MCF 10A (cell line): ENCODE data around the gene DBN1. TPM values are rescaled to one million over a fixed set of nuclear protein-coding genes. Genes with fewer than 3 reads are reported as not detected.

Source experiments
- BruUV-seq: library from RNA; stranded (reverse); fragments of 400-500 nt; replicated peaks from 2 replicates; lab custom pipeline; 2021; lab: Mats Ljungman, UMichigan
- CTCF ChIA-PET: fragments of 300-600 bp; sonication (Branson Sonifier 250); formaldehyde crosslinking; extraction: SDS; loops from one replicate; lab custom pipeline; 2021; ENCODE audit warnings: antibody characterized with exemption, inconsistent platforms; lab: Yijun Ruan, JAX
- POLR2A ChIA-PET: fragments of 300-600, 350-650 bp; sonication (Branson Sonifier 250); formaldehyde crosslinking; extraction: SDS; loops from one replicate; lab custom pipeline; 2020; ENCODE audit warnings: antibody characterized with exemption, inconsistent platforms; lab: Yijun Ruan, JAX
- DNase-seq: peaks from one replicate; pipeline ENCODE4 v3.0.0-alpha.2; 2018; ENCODE audit not compliant: unreplicated experiment
- H3K27ac Mint-ChIP-seq: one replicate; pipeline ENCODE4 v1.8.0; 2022; ENCODE audit warnings: mild to moderate bottlenecking, low read depth, mixed read lengths; ENCODE audit not compliant: unreplicated experiment
- H3K27me3 Mint-ChIP-seq: one replicate; pipeline ENCODE4 v1.8.0; 2022; ENCODE audit warnings: mixed read lengths; ENCODE audit not compliant: insufficient read depth, unreplicated experiment
- H3K36me3 Mint-ChIP-seq: one replicate; pipeline ENCODE4 v1.8.0; 2022; ENCODE audit warnings: mild to moderate bottlenecking, moderate library complexity, mixed read lengths; ENCODE audit not compliant: insufficient read depth, unreplicated experiment
- H3K4me1 Mint-ChIP-seq: one replicate; pipeline ENCODE4 v1.8.0; 2022; ENCODE audit warnings: mixed read lengths; ENCODE audit not compliant: insufficient read depth, unreplicated experiment
- H3K4me3 Mint-ChIP-seq: one replicate; pipeline ENCODE4 v1.8.0; 2022; ENCODE audit warnings: mild to moderate bottlenecking, moderate library complexity, mixed read lengths; ENCODE audit not compliant: unreplicated experiment
- H3K9me3 Mint-ChIP-seq: one replicate; pipeline ENCODE4 v1.8.0; 2022; ENCODE audit warnings: mixed read lengths; ENCODE audit not compliant: unreplicated experiment
- CTCF ChIP-seq: fragments of 200-600 bp; IDR thresholded peaks from one replicate; pipeline ENCODE4 v1.8.0; 2022; ENCODE audit warnings: antibody characterized with exemption, mild to moderate bottlenecking; ENCODE audit not compliant: unreplicated experiment
- intact Hi-C: fragments of 100-400 bp; cut with micrococcal nuclease; formaldehyde crosslinking; loops from 2 replicates; pipeline ENCODE4 v1.14.1; 2022
- total RNA-seq: library from RNA; stranded (reverse); gene quantifications from 2 replicates; pipeline ENCODE4 v1.2.3, GENCODE V29; 2022

Gene DBN1
- total RNA-seq, 1 experiment from 2014 or later: 165 TPM

- intact Hi-C loops: no loop called here
- POLR2A ChIA-PET: interaction anchor here (1.2 to 17.7 kb wide), 6 partner anchors 12 to 100 kb away, joined by 3 to 217 read pairs (median 24); partner anchors contain the start of genes GRK6, LMAN2 and PFN3
- Mint-ChIP-seq H3K27ac (no peak overlapping the region), H3K4me3 (no peak overlapping the region), H3K4me1 (peaks cover 19% of the 10 kb centered on the region), H3K9me3 (no peaks in the 10 kb centered on the region), H3K36me3 (peaks cover 28% of the 10 kb centered on the region), H3K27me3 (no peaks in the 10 kb centered on the region)
- CTCF ChIA-PET: interaction anchor here (0.6 to 15.3 kb wide), 6 partner anchors 14 to 60 kb away, joined by 3 to 277 read pairs (median 32); partner anchors contain the start of gene PFN3
- no peak for TF ChIP-seq CTCF
- no peak for DNase-seq
- no TSS peak for BruUV-seq
Observed at GRCh38 chr5:177450667-177451424, 22.6 kb downstream of the DBN1 start.

GRCh38 chr5:177449140-177450061 lies 24.0 kb downstream of the DBN1 start:
- H3K9me3 Mint-ChIP-seq: no peaks in the 10 kb centered on the region
- H3K4me3 Mint-ChIP-seq: no peak overlapping the region
- ChIA-PET POLR2A (interaction anchor here (0.9 to 17.7 kb wide), 12 partner anchors 10 to 148 kb away, joined by 3 to 217 read pairs (median 4); partner anchors contain the start of genes GRK6, LMAN2 and PFN3), CTCF (interaction anchor here (0.6 to 15.3 kb wide), 11 partner anchors 12 to 1181 kb away, joined by 3 to 277 read pairs (median 4); partner anchors contain the start of genes F12 and PFN3)
- no TSS peak for BruUV-seq
- no peak overlapping the region for H3K27ac Mint-ChIP-seq
- intact Hi-C loops: no loop called here
- DNase-seq: peak; percentile 75
- H3K4me1 Mint-ChIP-seq: peaks cover 26% of the 10 kb centered on the region
- peaks cover 39% of the 10 kb centered on the region for H3K36me3 Mint-ChIP-seq
- TF ChIP-seq CTCF: no peak
- H3K27me3 Mint-ChIP-seq: no peaks in the 10 kb centered on the region

GRCh38 chr5:177448244-177448950 lies 25.0 kb downstream of the DBN1 start:
- H3K27ac Mint-ChIP-seq: peak overlapping the region; percentile 70
- no peaks in the 10 kb centered on the region for H3K27me3 Mint-ChIP-seq
- H3K4me1 Mint-ChIP-seq: peaks cover 21% of the 10 kb centered on the region
- ChIA-PET POLR2A (interaction anchor here (0.6 to 17.7 kb wide), 25 partner anchors 7 to 1038 kb away, joined by 3 to 217 read pairs (median 3); partner anchors contain the start of genes DDX41, GRK6, LMAN2 and MXD3), CTCF (interaction anchor here (0.6 to 15.3 kb wide), 14 partner anchors 9 to 1182 kb away, joined by 3 to 277 read pairs (median 3); partner anchors contain the start of genes DBN1 and PFN3)
- TSS peak; percentile 12 for BruUV-seq
- intact Hi-C loops: no loop called here
- no peaks in the 10 kb centered on the region for H3K9me3 Mint-ChIP-seq
- peaks cover 32% of the 10 kb centered on the region for H3K36me3 Mint-ChIP-seq
- TF ChIP-seq CTCF: no peak
- DNase-seq: no peak
- H3K4me3 Mint-ChIP-seq: peak overlapping the region; percentile 75
